Smooth muscle cell (in vitro differentiated cells): ENCODE data around the gene ACIN1. TPM values are rescaled to one million over a fixed set of nuclear protein-coding genes. Genes with fewer than 3 reads are reported as not detected.

Experiments used
- DNase-seq: peaks from one replicate; lab custom pipeline; 2025; ENCODE audit not compliant: unreplicated experiment; lab: John Stamatoyannopoulos, UW
- H2AFZ ChIP-seq: fragments of 200-600 bp; sonication (generic); 2 replicates; pipeline ENCODE4 v1.6.0; 2016; ENCODE audit warnings: antibody characterized with exemption, low read depth, mild to moderate bottlenecking
- H3F3A ChIP-seq: fragments of 200-600 bp; sonication (generic); 2 replicates; pipeline ENCODE4 v1.6.0; 2017; ENCODE audit warnings: antibody characterized with exemption, low read depth
- H3K27ac ChIP-seq: fragments of 200-600 bp; sonication (generic); 2 replicates; pipeline ENCODE4 v1.5.1; 2016; ENCODE audit warnings: low read depth, mild to moderate bottlenecking
- H3K27me3 ChIP-seq: fragments of 200-600 bp; sonication (generic); 2 replicates; pipeline ENCODE4 v1.6.1; 2016; ENCODE audit warnings: low read depth, mild to moderate bottlenecking
- H3K36me3 ChIP-seq: fragments of 200-600 bp; sonication (generic); 2 replicates; pipeline ENCODE4 v1.5.1; 2016; ENCODE audit warnings: low read depth
- H3K4me1 ChIP-seq: fragments of 200-600 bp; sonication (generic); 2 replicates; pipeline ENCODE4 v1.5.1; 2016; ENCODE audit warnings: low read depth
- H3K4me2 ChIP-seq: fragments of 200-600 bp; sonication (generic); 2 replicates; pipeline ENCODE4 v1.6.0; 2016; ENCODE audit warnings: mild to moderate bottlenecking
- H3K4me3 ChIP-seq: fragments of 200-600 bp; sonication (generic); 2 replicates; pipeline ENCODE4 v1.5.1; 2016; ENCODE audit warnings: mild to moderate bottlenecking
- H3K79me2 ChIP-seq: fragments of 200-600 bp; sonication (generic); 2 replicates; pipeline ENCODE4 v1.6.0; 2016; ENCODE audit warnings: low read depth, mild to moderate bottlenecking
- H3K9ac ChIP-seq: fragments of 200-600 bp; sonication (generic); 2 replicates; pipeline ENCODE4 v1.6.0; 2016; ENCODE audit warnings: low read depth
- H3K9me3 ChIP-seq: fragments of 200-600 bp; sonication (generic); replicated peaks from 2 replicates; pipeline ENCODE4 v1.5.1; 2016; ENCODE audit warnings: low read depth
- H4K20me1 ChIP-seq: fragments of 200-600 bp; sonication (generic); 2 replicates; pipeline ENCODE4 v1.6.0; 2016; ENCODE audit warnings: low read depth
- CTCF ChIP-seq: fragments of 200-600 bp; sonication (generic); IDR thresholded peaks from 2 replicates; pipeline ENCODE4 v1.5.1; 2017; ENCODE audit warnings: borderline replicate concordance, mild to moderate bottlenecking, antibody characterized with exemption; ENCODE audit not compliant: insufficient read depth, poor library complexity, severe bottlenecking
- WGBS: methylation state at CpG from one replicate; pipeline ENCODE4 v1.1.7; 2016; ENCODE audit warnings: low lambda C conversion rate; 5-methylcytosine and 5-hydroxymethylcytosine counted together
- polyA plus RNA-seq: library from polyadenylated mRNA; unstranded; fragments of >200 nt; fragmentation: Nextera tagmentation; extraction: Ambion mirVana; gene quantifications from 2 replicates; pipeline ENCODE4 v1.2.1, GENCODE V29; 2016
- total RNA-seq: library from RNA; depleted of rRNA; stranded (reverse); fragments of >200 nt; gene quantifications from 2 replicates; pipeline ENCODE4 v1.2.3, GENCODE V29; 2014

Gene ACIN1
- total and polyA plus RNA-seq, 2 experiments from 2014 or later, result 33.7 to 64.5 TPM

- no peak overlapping the region for H3K9ac ChIP-seq
- H3F3A ChIP-seq, result no peaks in the 10 kb centered on the region
- H3K36me3 ChIP-seq, result peaks cover 5% of the 10 kb centered on the region
- no peak overlapping the region for H3K4me2 ChIP-seq
- no peak overlapping the region for H3K27ac ChIP-seq
- no peak overlapping the region for H3K4me3 ChIP-seq
- H3K79me2 ChIP-seq, result peaks cover 49% of the 10 kb centered on the region
- H4K20me1 ChIP-seq, result peaks cover 46% of the 10 kb centered on the region
- TF ChIP-seq CTCF, result no peak
- peaks cover 12% of the 10 kb centered on the region for H3K4me1 ChIP-seq
- WGBS, result 94% methylated on average over 7 of the region's 7 CpGs
- DNase-seq, result no peak
- H2AFZ ChIP-seq, result no peak overlapping the region
- no peaks in the 10 kb centered on the region for H3K27me3 ChIP-seq
- H3K9me3 ChIP-seq, result no peaks in the 10 kb centered on the region
Observed at GRCh38 chr14:23097786-23098185, 2.9 kb upstream of the ACIN1 start.

GRCh38 chr14:23095196-23096108, 516 bp upstream of the ACIN1 start, which contains the start of gene C14orf119:
Gene C14orf119, plus strand, starts transcription at chr14:23095505. Its CDS starts 2,154 bp downstream, at chr14:23097659.
- Histone ChIP-seq H3K36me3 (peaks cover 5% of the 10 kb centered on the region), H3K4me3 (peak within 1 kb of the TSS; percentile 82), H3K79me2 (peaks cover 71% of the 10 kb centered on the region), H3K4me2 (peak within 1 kb of the TSS; percentile 90), H3K9me3 (no peaks in the 10 kb centered on the region), H3K27ac (peak within 1 kb of the TSS; percentile 96), H4K20me1 (peaks cover 66% of the 10 kb centered on the region), H3K9ac (peak within 1 kb of the TSS; percentile 98), H2AFZ (peak within 1 kb of the TSS; percentile 87), H3K4me1 (peaks cover 14% of the 10 kb centered on the region), H3K27me3 (no peaks in the 10 kb centered on the region), H3F3A (no peaks in the 10 kb centered on the region)
- WGBS, result under 1% methylated on average over 46 of the region's 46 CpGs
- no peak for TF ChIP-seq CTCF
- DNase-seq, result no peak

GRCh38 chr14:23093991-23094665, 808 bp downstream of the ACIN1 start:
- Histone ChIP-seq H2AFZ (no peak overlapping the region), H3K4me1 (peaks cover 14% of the 10 kb centered on the region), H3K9ac (peak overlapping the region; percentile 98), H3K27me3 (no peaks in the 10 kb centered on the region), H4K20me1 (peaks cover 70% of the 10 kb centered on the region), H3F3A (no peaks in the 10 kb centered on the region), H3K9me3 (no peaks in the 10 kb centered on the region), H3K79me2 (peaks cover 74% of the 10 kb centered on the region), H3K36me3 (peaks cover 16% of the 10 kb centered on the region), H3K27ac (peak overlapping the region; percentile 96), H3K4me2 (peak overlapping the region; percentile 90), H3K4me3 (peak overlapping the region; percentile 82)
- no peak for TF ChIP-seq CTCF
- 6% methylated on average over 14 of the region's 14 CpGs for WGBS
- no peak for DNase-seq
